ENCODE data around the gene RRAS2.

RRAS2 gene

DNA sequence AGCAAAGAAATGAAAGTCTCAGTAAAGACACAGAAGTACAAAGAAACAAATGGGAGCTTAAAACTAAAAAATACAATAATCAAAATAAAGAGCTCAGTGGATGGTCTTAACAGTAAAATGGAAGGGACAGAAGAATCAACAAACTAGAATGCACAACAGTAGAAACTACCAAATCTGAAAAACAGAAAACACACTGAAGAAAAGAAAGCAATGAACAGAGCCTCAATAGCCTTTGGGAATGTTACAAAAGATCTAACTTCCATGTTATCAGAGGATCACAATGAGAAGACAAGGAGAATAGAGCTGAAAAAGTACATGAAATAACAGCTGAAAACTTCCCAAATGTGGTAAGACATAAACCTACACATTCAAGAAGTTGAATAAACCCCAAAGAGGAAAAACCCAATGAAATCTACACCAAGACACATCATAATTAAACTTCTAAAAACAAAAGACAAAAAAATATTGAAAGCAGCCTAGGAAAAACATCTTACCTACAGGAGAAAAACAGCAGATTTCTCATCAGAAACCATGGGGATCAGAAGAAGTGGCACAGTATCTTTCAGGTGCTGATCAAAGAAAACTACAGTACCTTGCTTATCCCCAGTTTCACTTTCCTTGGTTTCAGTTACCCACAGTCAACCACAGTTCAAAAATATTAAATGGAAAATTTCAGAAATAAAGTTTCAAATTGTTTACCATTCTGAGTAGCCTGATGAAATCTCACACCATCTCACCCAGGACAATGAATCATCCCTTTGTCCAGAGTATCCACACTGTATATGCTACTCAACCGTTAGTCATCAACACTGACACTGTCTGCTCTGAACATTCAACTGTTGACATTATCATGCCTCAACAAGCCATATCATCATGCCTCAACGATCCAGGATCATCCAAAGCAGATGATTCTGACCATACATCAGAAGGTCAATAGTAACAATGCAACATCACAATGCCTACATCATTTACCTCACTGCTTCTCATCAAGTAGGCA lies 22.2 kb downstream of the RRAS2 start (continued):
- TF ChIP-seq ZNF292 (tag by site-specific recombination; IDR thresholded peaks at IDR 0.05; ENCODE audit: borderline replicate concordance, low read depth), result no peak
- TF ChIP-seq ZNF514 (tag by site-specific recombination; IDR thresholded peaks at IDR 0.05), result no peak
- TF ChIP-seq ZNF791 (tag by site-specific recombination; IDR thresholded peaks at IDR 0.05), result no peak
- no peak for TF ChIP-seq ZNF623 (tag by site-specific recombination; IDR thresholded peaks at IDR 0.05)
- no peak for TF ChIP-seq ZNF169 (tag by site-specific recombination; IDR thresholded peaks at IDR 0.05)
- TF ChIP-seq ZNF16 (tag by site-specific recombination; IDR thresholded peaks at IDR 0.05; ENCODE audit: low read depth), result no peak
- TF ChIP-seq ZNF707 (tag by site-specific recombination; IDR thresholded peaks at IDR 0.05), result no peak
- no peak for TF ChIP-seq PRDM6 (tag by site-specific recombination; IDR thresholded peaks at IDR 0.05)
- no peak for TF ChIP-seq IKZF3 (tag by site-specific recombination; IDR thresholded peaks at IDR 0.05)

GRCh38 chr11:14335712-14336111 lies 23.3 kb downstream of the RRAS2 start:
- CTCF ChIA-PET, result interaction anchor here (1.2 to 2.3 kb wide), 2 partner anchors 28 to 83 kb away, joined by 4 to 10 read pairs; no protein-coding TSS in a partner anchor
- TF ChIP-seq YY1 (tag by site-specific recombination; IDR thresholded peaks at IDR 0.05) (no peak), SCRT2 (tag by site-specific recombination; IDR thresholded peaks at IDR 0.05) (no peak), ZFP3 (tag by site-specific recombination; IDR thresholded peaks at IDR 0.05; ENCODE audit: low read depth) (no peak), ZNF785 (tag by site-specific recombination; IDR thresholded peaks at IDR 0.05) (no peak), ZNF768 (tag by site-specific recombination; IDR thresholded peaks at IDR 0.05) (no peak), OVOL3 (tag by site-specific recombination; IDR thresholded peaks at IDR 0.05) (no peak), ZNF2 (tag by site-specific recombination; IDR thresholded peaks at IDR 0.05) (no peak), KLF7 (tag by site-specific recombination; IDR thresholded peaks at IDR 0.05; ENCODE audit: borderline replicate concordance) (no peak), ZNF214 (tag by site-specific recombination; IDR thresholded peaks at IDR 0.05; ENCODE audit: borderline replicate concordance) (no peak), ZNF549 (tag by site-specific recombination; IDR thresholded peaks at IDR 0.05) (no peak), YY2 (tag by site-specific recombination; IDR thresholded peaks at IDR 0.05) (no peak)
- H3K9me3 ChIP-seq (ENCODE audit: control insufficient read depth, insufficient read depth, low read depth, low read length), result no peaks in the 10 kb centered on the region
- no peak overlapping the region for H3K27ac ChIP-seq (ENCODE audit: extremely low read depth, low read depth, low read length)
- POLR2A ChIA-PET, result no interaction called here
- H3K4me3 ChIP-seq (ENCODE audit: low read depth, low read length), result no peak overlapping the region
- H3K4me1 ChIP-seq (ENCODE audit: control insufficient read depth, insufficient read depth, low read length), result no peaks in the 10 kb centered on the region
- H3K36me3 ChIP-seq (ENCODE audit: control insufficient read depth in 2 of 2, insufficient read depth in 1 of 2, low read length in 2 of 2), result no peaks in the 10 kb centered on the region

- Histone ChIP-seq H3K4me3 (ENCODE audit: low read depth, low read length) (no peak overlapping the region), H3K9me3 (ENCODE audit: control insufficient read depth, insufficient read depth, low read depth, low read length) (no peaks in the 10 kb centered on the region), H3K4me1 (ENCODE audit: control insufficient read depth, insufficient read depth, low read length) (no peaks in the 10 kb centered on the region), H3K27ac (ENCODE audit: extremely low read depth, low read depth, low read length) (no peak overlapping the region), H3K36me3 (ENCODE audit: control insufficient read depth in 2 of 2, insufficient read depth in 1 of 2, low read length in 2 of 2) (no peaks in the 10 kb centered on the region)
- no peak for TF ChIP-seq SP3 (tag by site-specific recombination; IDR thresholded peaks at IDR 0.05)
- CTCF ChIA-PET, result interaction anchor here (1.2 to 2.3 kb wide), 3 partner anchors 27 to 121 kb away, joined by 3 to 10 read pairs (median 4); no protein-coding TSS in a partner anchor
- POLR2A ChIA-PET, result no interaction called here
Measured at GRCh38 chr11:14334893-14335292, 24.1 kb downstream of the RRAS2 start.
